GM21717 (cell line): Measurements from ENCODE around the gene CXCR4.
"Not testable (repeated sequence)": the region's sequence is repeated elsewhere in the genome, so short reads cannot be mapped to it uniquely, and the experiment has no call there.

ENCODE experiments used
- ATAC-seq: cut with Tn5 transposase; IDR thresholded peaks from one replicate; pipeline ENCODE4 v1.9.1; 2021; ENCODE audit warnings: mild to moderate bottlenecking, moderate library complexity; ENCODE audit not compliant: unreplicated experiment

Gene CXCR4

DNA sequence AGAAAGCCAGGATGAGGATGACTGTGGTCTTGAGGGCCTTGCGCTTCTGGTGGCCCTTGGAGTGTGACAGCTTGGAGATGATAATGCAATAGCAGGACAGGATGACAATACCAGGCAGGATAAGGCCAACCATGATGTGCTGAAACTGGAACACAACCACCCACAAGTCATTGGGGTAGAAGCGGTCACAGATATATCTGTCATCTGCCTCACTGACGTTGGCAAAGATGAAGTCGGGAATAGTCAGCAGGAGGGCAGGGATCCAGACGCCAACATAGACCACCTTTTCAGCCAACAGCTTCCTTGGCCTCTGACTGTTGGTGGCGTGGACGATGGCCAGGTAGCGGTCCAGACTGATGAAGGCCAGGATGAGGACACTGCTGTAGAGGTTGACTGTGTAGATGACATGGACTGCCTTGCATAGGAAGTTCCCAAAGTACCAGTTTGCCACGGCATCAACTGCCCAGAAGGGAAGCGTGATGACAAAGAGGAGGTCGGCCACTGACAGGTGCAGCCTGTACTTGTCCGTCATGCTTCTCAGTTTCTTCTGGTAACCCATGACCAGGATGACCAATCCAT is 2.7 kb downstream of the CXCR4 start:
- no peak for ATAC-seq

- no peak for ATAC-seq
These were observed 3.6 kb downstream of the CXCR4 start for GRCh38 chr2:136114382-136114781.

- no peak for ATAC-seq
These were observed 4.6 kb downstream of the CXCR4 start for GRCh38 chr2:136113209-136113971.

- no peak for ATAC-seq
These were observed 5.4 kb downstream of the CXCR4 start for GRCh38 chr2:136112317-136113208.

- no peak for ATAC-seq
These were observed 6.2 kb downstream of the CXCR4 start for GRCh38 chr2:136111711-136112110.

DNA sequence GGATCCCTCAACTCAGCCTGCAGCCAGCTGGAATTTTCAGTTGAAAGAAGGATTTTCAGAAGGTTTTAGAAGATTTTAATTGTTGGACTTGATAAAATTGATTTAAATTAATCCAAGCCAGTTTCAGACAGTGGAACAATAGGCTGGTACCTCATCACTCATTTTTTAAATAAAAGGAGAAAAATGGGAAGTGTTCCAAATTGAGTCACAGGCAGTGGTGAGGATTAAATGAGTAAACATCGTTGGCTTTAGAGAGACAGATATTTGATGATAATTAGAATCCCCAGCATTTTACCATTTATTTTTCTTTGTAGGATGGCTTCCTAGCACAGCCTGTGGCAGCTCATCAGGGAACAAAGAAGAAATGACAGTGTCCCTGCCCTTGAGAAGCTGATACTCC is 7.4 kb downstream of the CXCR4 start:
- ATAC-seq, result no peak

DNA sequence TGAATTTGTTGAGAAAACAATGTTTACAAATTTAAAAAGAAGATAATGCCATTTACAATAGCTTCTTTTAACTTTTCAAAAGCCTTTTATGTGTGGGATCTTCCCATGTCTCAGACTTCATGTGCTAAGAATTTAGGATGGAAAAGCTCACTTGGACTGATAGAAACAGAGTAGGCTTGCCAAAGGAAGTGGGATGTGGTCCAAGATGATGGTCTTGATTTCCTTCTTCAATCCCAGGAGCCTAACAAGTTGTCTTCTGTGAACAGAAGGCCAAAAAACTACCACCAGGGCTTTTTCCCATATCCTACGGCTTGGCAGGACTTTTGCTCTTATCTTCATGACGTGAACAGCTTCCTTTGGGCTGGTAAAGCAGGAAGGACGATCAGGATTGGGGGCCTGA is 9.5 kb downstream of the CXCR4 start:
- ATAC-seq, result no peak

- ATAC-seq, result peak; percentile 68
These were observed 10.6 kb downstream of the CXCR4 start for GRCh38 chr2:136107051-136108033.

DNA sequence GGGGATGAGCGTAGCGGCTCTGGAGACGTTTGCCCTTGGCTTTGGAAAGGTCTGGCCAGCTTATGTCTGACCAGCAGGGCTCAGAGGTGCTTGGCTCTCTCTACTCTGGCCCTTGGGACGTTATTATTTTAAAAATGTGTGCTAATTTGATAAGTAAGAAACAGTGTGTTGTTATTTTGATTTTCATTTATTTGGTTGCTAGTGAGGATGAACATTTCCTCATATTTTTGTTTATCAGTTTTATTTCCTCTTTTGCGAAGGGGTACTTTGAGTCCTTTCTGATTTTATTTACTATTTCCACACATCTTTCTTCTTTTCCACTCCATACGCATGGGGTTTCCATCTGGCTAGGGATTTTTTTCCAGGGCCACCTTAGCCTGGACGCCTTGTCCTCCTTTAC is 11.4 kb downstream of the CXCR4 start:
- ATAC-seq, result no peak

DNA sequence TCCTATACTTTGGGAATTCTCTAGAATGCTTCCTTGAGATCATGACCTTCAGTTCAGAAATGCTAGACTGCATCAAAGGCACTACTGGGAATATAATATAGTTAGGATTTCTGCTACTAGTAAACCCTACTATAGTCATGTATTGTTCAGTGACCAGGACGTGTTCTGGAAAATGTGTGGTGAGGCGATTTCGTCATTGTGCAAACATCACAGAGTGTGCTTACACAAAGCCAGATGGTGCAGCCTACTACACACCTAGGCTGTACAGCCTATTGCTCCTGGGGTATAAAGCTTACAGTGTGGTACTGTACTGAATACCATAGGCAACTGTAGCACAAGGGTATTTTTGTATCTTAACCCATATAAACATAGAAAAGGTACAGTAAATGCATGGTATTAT is 13.0 kb downstream of the CXCR4 start:
- no peak for ATAC-seq

DNA sequence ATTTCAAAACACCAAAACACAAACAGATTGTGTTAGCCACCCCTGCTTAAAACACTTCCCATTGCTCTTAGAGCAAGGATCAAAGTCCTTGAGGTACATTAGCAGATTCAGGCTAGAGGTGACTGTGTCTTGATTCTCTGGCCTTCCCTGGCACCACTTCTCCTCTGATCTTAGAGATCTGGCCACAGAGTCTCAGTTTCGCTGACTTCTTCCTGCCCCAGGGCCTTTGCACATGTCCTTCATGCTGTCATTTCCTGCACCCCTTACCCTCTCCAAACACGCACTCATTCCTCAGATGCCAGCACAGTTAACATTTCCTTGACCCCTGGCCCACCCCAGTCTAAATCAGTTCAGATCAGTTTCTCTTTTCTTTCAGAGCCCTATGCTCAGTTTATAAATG is 16.9 kb downstream of the CXCR4 start:
- ATAC-seq, result no peak

- ATAC-seq, result no peak
These were observed 19.5 kb downstream of the CXCR4 start for GRCh38 chr2:136098441-136098840.

GRCh38 chr2:136093583-136093982 is 24.4 kb downstream of the CXCR4 start:
- ATAC-seq, result no peak

DNA sequence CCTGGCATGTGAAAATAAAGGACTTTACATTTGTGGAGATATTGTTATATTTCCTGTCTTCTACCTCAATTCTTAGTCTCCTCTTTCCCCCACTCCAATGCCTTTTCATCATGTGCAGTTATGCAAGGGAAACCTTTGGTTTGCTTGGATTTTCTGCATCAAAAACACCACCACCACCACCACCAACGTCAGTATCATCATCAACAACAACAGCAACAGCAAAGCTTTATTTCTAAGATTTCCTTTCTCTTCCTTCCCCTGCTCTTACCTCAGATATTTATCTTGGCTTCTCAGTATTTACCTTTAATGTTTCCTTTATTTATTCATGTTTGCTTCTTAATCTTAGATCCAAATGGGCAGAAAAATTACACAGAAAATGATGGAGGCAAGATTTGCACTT is 26.1 kb downstream of the CXCR4 start:
- no peak for ATAC-seq

DNA sequence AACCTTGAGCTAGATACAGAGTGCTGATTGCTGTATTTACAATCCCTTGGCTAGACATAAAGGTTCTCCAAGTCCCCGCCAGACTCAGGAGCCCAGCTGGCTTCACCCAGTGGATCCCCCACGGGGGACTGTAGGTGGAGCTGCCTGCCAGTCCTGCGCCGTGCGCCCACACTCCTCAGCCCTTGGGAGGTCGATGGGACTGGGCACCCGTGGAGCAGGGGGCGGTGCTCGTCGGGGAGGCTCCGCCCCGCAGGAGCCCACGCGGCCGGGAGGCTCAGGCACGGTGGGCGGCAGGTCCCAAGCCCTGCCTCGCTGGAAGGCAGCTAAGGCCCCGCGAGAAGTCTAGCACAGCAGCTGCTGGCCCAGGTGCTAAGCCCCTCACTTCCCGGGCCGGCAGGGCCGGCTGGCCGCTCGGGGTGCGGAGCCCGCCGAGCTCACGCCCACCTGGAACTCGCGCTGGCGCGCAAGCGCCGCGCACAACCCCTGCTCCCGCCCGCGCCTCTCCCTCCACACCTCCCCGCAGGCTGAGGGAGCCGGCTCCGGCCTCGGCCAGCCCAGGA is 30.0 kb downstream of the CXCR4 start:
- not testable (repeated sequence) for ATAC-seq

DNA sequence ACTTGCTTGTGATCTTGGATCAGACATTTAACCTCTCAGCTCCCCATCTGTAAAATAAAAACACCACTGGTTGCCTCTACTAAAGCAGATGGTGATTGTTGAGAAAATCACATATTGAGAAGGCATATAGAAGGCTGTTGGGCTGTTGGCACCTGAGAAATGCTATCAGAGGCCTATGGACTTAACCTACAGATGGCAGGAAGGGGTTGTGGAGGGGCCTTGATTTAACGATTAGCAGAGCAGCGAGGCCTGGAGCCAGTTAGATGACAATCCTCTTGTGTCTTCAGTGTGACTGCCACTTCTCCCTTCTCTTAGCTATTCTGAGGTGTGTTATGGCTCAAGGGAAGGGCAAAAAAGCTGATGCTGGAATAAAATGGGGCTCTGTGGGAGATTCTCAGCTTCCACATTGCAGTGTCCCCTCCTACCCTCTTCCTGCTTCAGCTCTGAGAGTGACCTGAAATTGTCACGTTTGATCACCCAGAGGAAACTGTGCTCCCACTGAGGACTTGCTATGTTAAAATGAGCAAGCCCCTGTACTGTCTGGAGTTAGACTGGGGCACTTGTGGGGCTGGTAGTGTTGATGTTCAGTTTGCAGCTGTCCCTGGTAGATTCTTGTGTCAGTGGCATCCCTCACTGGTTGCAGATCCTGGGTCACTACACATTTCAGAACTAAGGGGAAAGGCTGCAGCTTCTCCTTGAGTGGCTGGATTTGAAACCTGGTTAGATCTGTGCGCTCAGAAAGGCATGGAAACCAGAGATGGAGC is 31.5 kb downstream of the CXCR4 start:
- no peak for ATAC-seq

- no peak for ATAC-seq
These were observed 32.3 kb downstream of the CXCR4 start for GRCh38 chr2:136085453-136086209.

GRCh38 chr2:136081582-136082210 is 36.3 kb downstream of the CXCR4 start:
- no peak for ATAC-seq
